Body of pancreas (tissue), 4 donors: ENCODE results near the gene IFI30. TPM values are rescaled to one million over a fixed set of nuclear protein-coding genes. Genes with fewer than 3 reads are reported as not detected.

Experiments used
- ATAC-seq: fragments of 150-250 bp; one replicate; pipeline ENCODE4 v1.9.1; 2016
- DNase-seq, 4 donors: peaks; one replicate each; pipeline ENCODE4 v3.0.0-alpha.2; 2019
- H3K27ac ChIP-seq, 4 donors: fragments of 200-600 bp; sonication (generic); 1 replicate in 3 of 4; 2 replicates in 1 of 4; pipeline versions ENCODE4 v1.5.1 to v1.6.1; 2016 to 2019; ENCODE audit warnings: mild to moderate bottlenecking in 1 of 4, mixed read lengths in 1 of 4, moderate library complexity in 1 of 4
- H3K27me3 ChIP-seq, 2 donors: fragments of 200-600 bp; sonication (generic); one replicate each; pipeline ENCODE4 v1.6.0; 2016; ENCODE audit warnings: mild to moderate bottlenecking in 1 of 2
- H3K36me3 ChIP-seq, 2 donors: fragments of 200-600 bp; sonication (generic); replicated peaks in 1 of 2; 2 replicates each; pipeline ENCODE4 v1.5.1; 2016; ENCODE audit warnings: low read depth in 2 of 2; ENCODE audit not compliant: insufficient read depth in 1 of 2
- H3K4me1 ChIP-seq: fragments of 200-600 bp; sonication (generic); one replicate; pipeline ENCODE4 v1.6.0; 2016
- H3K4me3 ChIP-seq, 2 donors: fragments of 200-600 bp; sonication (generic); 1 replicate in 1 of 2; 2 replicates in 1 of 2; pipeline ENCODE4 v1.5.1; 2016 to 2019
- H3K9me3 ChIP-seq, 3 donors: fragments of 200-600 bp; sonication (generic); 1 replicate in 2 of 3; 2 replicates in 1 of 3; pipeline ENCODE4 v1.5.1; 2016
- CTCF ChIP-seq, 7 experiments: fragments of 450-650 bp in 4 of 7; fragments of 200-600 bp in 3 of 7; sonication (generic) in 3 of 7; IDR thresholded peaks; one replicate each; pipeline ENCODE4 v1.5.1; 2016 to 2019; ENCODE audit warnings: antibody characterized with exemption in 7 of 7
- POLR2A ChIP-seq, 3 donors: fragments of 450-650 bp; IDR thresholded peaks; one replicate each; pipeline ENCODE4 v1.6.1; 2016; ENCODE audit warnings: antibody characterized with exemption in 3 of 3, mild to moderate bottlenecking in 2 of 3
- WGBS, 2 donors: methylation state at CpG; one replicate each; pipeline ENCODE4 v1.1.5; 2017; 5-methylcytosine and 5-hydroxymethylcytosine counted together
- intact Hi-C: fragments of 100-400 bp; cut with DNase I; formaldehyde crosslinking; loops from one replicate; pipeline ENCODE4 v1.15.1; 2023
- total RNA-seq, 2 donors: library from RNA; depleted of rRNA; stranded (reverse); fragments of >200 nt; gene quantifications; one replicate each; pipeline ENCODE4 v1.1.0, GENCODE V29; 2016

Gene IFI30
- total RNA-seq, 2 donors from 2014 or later = 30.3 to 32.9 TPM

GRCh38 chr19:18137657-18138339, 35.8 kb upstream of the IFI30 start:
- Histone ChIP-seq H3K27me3 (no peaks in the 10 kb centered on the region), H3K27ac (no peak overlapping the region), H3K36me3 (peaks cover 0 to 31% of the 10 kb centered on the region in 2 donors), H3K4me3 (no peak overlapping the region), H3K9me3 (no peaks in the 10 kb centered on the region), H3K4me1 (peaks cover 15% of the 10 kb centered on the region)
- ATAC-seq (no peak), DNase-seq (no peak)
- TF ChIP-seq POLR2A (IDR thresholded peaks at IDR 0.05) (no peak), CTCF (IDR thresholded peaks at IDR 0.05) (no peak)
- intact Hi-C loops = no loop called here
- WGBS, 2 donors = 94 to 98% methylated on average over 6 to 7 of the region's 9 CpGs

GRCh38 chr19:18140473-18140872, 33.1 kb upstream of the IFI30 start:
- H3K4me1 ChIP-seq = peaks cover 12% of the 10 kb centered on the region
- DNase-seq (no peak), ATAC-seq (no peak)
- H3K36me3 ChIP-seq = peaks cover 14 to 40% of the 10 kb centered on the region in 2 donors
- H3K27ac ChIP-seq = no peak overlapping the region
- WGBS, 2 donors = 89 to 94% methylated on average over 1 of the region's 1 CpG
- no peaks in the 10 kb centered on the region for H3K27me3 ChIP-seq
- no peaks in the 10 kb centered on the region for H3K9me3 ChIP-seq
- H3K4me3 ChIP-seq = no peak overlapping the region
- TF ChIP-seq CTCF (IDR thresholded peaks at IDR 0.05) (no peak), POLR2A (IDR thresholded peaks at IDR 0.05) (no peak)
- intact Hi-C loops = no loop called here

GRCh38 chr19:18141031-18141430, 32.6 kb upstream of the IFI30 start:
- intact Hi-C loops = no loop called here
- 92 to 94% methylated on average over 6 of the region's 6 CpGs for WGBS, 2 donors
- ATAC-seq = no peak
- Histone ChIP-seq H3K27me3 (no peaks in the 10 kb centered on the region), H3K36me3 (peaks cover 17 to 45% of the 10 kb centered on the region in 2 donors), H3K9me3 (no peaks in the 10 kb centered on the region), H3K4me3 (no peak overlapping the region), H3K27ac (no peak overlapping the region), H3K4me1 (peaks cover 6% of the 10 kb centered on the region)
- TF ChIP-seq POLR2A (IDR thresholded peaks at IDR 0.05) (no peak), CTCF (IDR thresholded peaks at IDR 0.05) (no peak)
- DNase-seq = no peak

- peaks cover 17 to 50% of the 10 kb centered on the region in 2 donors for H3K36me3 ChIP-seq
- H3K9me3 ChIP-seq = no peaks in the 10 kb centered on the region
- WGBS, 2 donors = 100% methylated on average over 2 to 3 of the region's 3 CpGs
- no peak overlapping the region for H3K4me3 ChIP-seq
- intact Hi-C loops = no loop called here
- ATAC-seq (no peak), DNase-seq (no peak)
- no peaks in the 10 kb centered on the region for H3K4me1 ChIP-seq
- TF ChIP-seq POLR2A (IDR thresholded peaks at IDR 0.05) (no peak), CTCF (IDR thresholded peaks at IDR 0.05) (no peak)
- no peaks in the 10 kb centered on the region for H3K27me3 ChIP-seq
- no peak overlapping the region for H3K27ac ChIP-seq
Measured at GRCh38 chr19:18143902-18144301, 29.7 kb upstream of the IFI30 start.

- no peak overlapping the region for H3K4me3 ChIP-seq
- H3K9me3 ChIP-seq = no peaks in the 10 kb centered on the region
- intact Hi-C loops = no loop called here
- TF ChIP-seq CTCF (IDR thresholded peaks at IDR 0.05) (no peak), POLR2A (IDR thresholded peaks at IDR 0.05) (no peak)
- peaks cover 17 to 50% of the 10 kb centered on the region in 2 donors for H3K36me3 ChIP-seq
- no peak for ATAC-seq
- H3K4me1 ChIP-seq = no peaks in the 10 kb centered on the region
- 85 to 88% methylated on average over 9 to 11 of the region's 16 CpGs for WGBS, 2 donors
- no peaks in the 10 kb centered on the region for H3K27me3 ChIP-seq
- no peak for DNase-seq
- H3K27ac ChIP-seq = no peak overlapping the region
Measured at GRCh38 chr19:18144361-18144760, 29.3 kb upstream of the IFI30 start.
